ENCODE results near the gene POLE3. TPM values are rescaled to one million over a fixed set of nuclear protein-coding genes. Genes with fewer than 3 reads are reported as not detected.

The POLE3 gene
- total RNA-seq, 1 donor, result 30.8 TPM

DNA sequence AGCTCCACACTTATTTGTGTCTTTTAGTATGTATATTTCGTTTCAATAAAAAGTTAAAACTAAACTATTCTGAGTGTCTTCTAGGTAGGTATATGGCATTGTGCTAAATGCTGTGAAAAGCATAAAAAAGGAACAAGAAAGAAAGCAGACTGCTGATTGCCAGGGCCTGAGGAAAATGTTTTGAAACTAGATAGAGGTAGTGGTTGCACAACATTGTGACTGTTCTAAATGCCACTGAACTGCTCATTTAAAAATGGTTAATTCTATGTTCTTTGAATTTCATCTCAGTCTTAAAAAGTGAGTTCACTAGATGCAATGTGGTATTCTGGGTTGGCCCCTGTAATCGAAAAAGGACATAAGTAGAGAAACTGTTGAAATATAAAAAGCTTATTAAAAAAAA lies 6.8 kb downstream of the POLE3 start:
- Histone ChIP-seq H3K79me2 (ENCODE audit: insufficient read depth, low read length) (peaks cover 15% of the 10 kb centered on the region), H3K27me3 (ENCODE audit: insufficient read depth, low read length) (no peaks in the 10 kb centered on the region), H3K4me2 (ENCODE audit: insufficient read depth, low read length) (no peak overlapping the region), H3K9me3 (ENCODE audit: low read depth, low read length) (no peaks in the 10 kb centered on the region), H3K4me1 (ENCODE audit: insufficient read depth, low read length) (peaks cover 9% of the 10 kb centered on the region), H2AFZ (ENCODE audit: low read length) (no peak overlapping the region), H3K36me3 (ENCODE audit: insufficient read depth, low read length) (peaks cover 10% of the 10 kb centered on the region), H4K20me1 (ENCODE audit: insufficient read depth, low read length) (peaks cover 5% of the 10 kb centered on the region), H3K4me3 (ENCODE audit: insufficient read depth, low read length) (no peak overlapping the region), H3K27ac (ENCODE audit: low read depth, low read length) (no peak overlapping the region)
- no peak for DNase-seq (ENCODE audit: insufficient read length, low spot score, missing footprints)
- TF ChIP-seq, protein P1, sequence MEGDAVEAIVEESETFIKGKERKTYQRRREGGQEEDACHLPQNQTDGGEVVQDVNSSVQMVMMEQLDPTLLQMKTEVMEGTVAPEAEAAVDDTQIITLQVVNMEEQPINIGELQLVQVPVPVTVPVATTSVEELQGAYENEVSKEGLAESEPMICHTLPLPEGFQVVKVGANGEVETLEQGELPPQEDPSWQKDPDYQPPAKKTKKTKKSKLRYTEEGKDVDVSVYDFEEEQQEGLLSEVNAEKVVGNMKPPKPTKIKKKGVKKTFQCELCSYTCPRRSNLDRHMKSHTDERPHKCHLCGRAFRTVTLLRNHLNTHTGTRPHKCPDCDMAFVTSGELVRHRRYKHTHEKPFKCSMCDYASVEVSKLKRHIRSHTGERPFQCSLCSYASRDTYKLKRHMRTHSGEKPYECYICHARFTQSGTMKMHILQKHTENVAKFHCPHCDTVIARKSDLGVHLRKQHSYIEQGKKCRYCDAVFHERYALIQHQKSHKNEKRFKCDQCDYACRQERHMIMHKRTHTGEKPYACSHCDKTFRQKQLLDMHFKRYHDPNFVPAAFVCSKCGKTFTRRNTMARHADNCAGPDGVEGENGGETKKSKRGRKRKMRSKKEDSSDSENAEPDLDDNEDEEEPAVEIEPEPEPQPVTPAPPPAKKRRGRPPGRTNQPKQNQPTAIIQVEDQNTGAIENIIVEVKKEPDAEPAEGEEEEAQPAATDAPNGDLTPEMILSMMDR (IDR thresholded peaks at IDR 0.05; ENCODE audit: extremely low read depth, low read depth, low read length), result no peak

DNA sequence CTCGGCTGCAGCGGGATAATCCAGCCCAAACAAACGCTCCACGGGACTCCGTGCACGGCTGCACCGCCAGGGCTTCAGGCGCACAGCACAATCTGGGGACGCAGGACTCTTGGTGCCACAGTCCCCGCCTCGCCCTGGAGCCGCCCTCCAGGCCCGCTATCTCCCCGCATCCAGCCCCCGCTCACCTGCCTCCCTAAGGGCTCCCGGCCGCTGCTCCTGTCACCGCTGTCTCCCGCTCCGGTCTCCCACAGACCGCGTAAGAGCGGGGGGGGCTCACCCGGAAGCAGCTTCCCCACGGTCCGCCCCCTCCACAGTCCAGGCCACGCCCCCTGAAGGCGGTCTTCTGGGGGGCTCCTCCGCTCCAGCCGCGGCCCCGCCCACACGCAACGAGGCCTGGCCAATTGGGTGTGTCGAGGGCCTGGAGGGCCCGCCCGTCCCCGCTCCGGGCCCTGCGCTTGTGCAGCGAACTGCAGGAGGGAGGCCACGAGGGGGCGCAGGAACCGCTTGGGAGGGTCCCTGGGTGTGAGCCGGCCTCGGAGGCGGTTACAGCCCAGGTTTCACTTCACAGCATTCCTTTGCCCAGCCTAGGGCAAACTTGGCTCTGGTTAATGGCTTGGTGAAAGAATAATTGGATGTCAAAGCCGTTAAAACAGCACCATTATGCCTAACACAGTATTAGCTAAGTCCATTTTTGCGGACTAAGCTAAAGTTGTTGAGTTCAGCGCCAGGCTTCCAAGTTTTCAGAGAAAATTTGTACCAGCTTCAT lies 9.3 kb downstream of the POLE3 start, which contains the start of gene ALAD:
Gene ALAD, minus strand, starts transcription at position 258 of the 766 bp plus-strand sequence. CDS start 7,725 bp downstream, outside the sequence.
- Histone ChIP-seq H3K4me2 (ENCODE audit: insufficient read depth, low read length) (peak within 1 kb of the TSS; percentile 88), H3K4me3 (ENCODE audit: insufficient read depth, low read length) (peak within 1 kb of the TSS; percentile 97), H2AFZ (ENCODE audit: low read length) (peak within 1 kb of the TSS; percentile 97), H3K79me2 (ENCODE audit: insufficient read depth, low read length) (peaks cover 19% of the 10 kb centered on the region), H3K27me3 (ENCODE audit: insufficient read depth, low read length) (no peaks in the 10 kb centered on the region), H3K36me3 (ENCODE audit: insufficient read depth, low read length) (no peaks in the 10 kb centered on the region), H4K20me1 (ENCODE audit: insufficient read depth, low read length) (peaks cover 5% of the 10 kb centered on the region), H3K4me1 (ENCODE audit: insufficient read depth, low read length) (peaks cover 22% of the 10 kb centered on the region), H3K27ac (ENCODE audit: low read depth, low read length) (no peak within 1 kb of the TSS), H3K9me3 (ENCODE audit: low read depth, low read length) (no peaks in the 10 kb centered on the region)
- DNase-seq (ENCODE audit: insufficient read length, low spot score, missing footprints), result peak; percentile 99
- TF ChIP-seq, protein P1 (IDR thresholded peaks at IDR 0.05; ENCODE audit: extremely low read depth, low read depth, low read length), result peak; percentile 92

DNA sequence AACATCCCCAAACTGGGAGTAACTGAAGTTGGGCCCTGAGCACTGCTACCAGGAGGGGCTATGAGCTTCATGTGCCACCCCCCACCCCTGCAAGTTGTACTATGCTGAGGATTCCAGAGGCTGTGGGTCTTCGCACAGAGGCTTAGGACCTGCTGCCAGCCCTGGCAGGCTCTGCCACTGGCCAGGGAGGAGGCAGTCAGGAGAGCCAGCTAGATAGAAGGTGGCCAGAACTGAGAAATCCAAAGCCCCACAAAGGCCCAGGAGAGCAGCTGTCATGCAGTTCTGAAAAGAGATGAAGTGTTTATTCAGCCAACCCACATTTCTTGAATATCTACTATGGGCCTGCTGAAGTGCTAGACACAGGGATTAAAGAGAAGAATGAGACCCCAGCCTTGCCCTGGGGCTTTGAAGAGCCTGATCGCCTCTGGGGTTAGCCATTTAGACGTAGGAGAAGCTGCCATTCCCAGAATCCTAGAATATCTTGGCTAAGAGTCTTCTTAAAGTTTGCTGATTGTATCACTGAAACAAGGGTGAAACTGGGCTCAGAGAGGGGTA lies 10.8 kb downstream of the POLE3 start:
- H3K27ac ChIP-seq (ENCODE audit: low read depth, low read length), result no peak overlapping the region
- H2AFZ ChIP-seq (ENCODE audit: low read length), result no peak overlapping the region
- TF ChIP-seq, protein P1 (IDR thresholded peaks at IDR 0.05; ENCODE audit: extremely low read depth, low read depth, low read length), result no peak
- no peaks in the 10 kb centered on the region for H3K27me3 ChIP-seq (ENCODE audit: insufficient read depth, low read length)
- no peaks in the 10 kb centered on the region for H3K9me3 ChIP-seq (ENCODE audit: low read depth, low read length)
- no peak for DNase-seq (ENCODE audit: insufficient read length, low spot score, missing footprints)
- H3K79me2 ChIP-seq (ENCODE audit: insufficient read depth, low read length), result peaks cover 19% of the 10 kb centered on the region
- peak overlapping the region; percentile 85 for H3K4me2 ChIP-seq (ENCODE audit: insufficient read depth, low read length)
- H4K20me1 ChIP-seq (ENCODE audit: insufficient read depth, low read length), result peaks cover 5% of the 10 kb centered on the region
- no peaks in the 10 kb centered on the region for H3K36me3 ChIP-seq (ENCODE audit: insufficient read depth, low read length)
- H3K4me3 ChIP-seq (ENCODE audit: insufficient read depth, low read length), result no peak overlapping the region
- H3K4me1 ChIP-seq (ENCODE audit: insufficient read depth, low read length), result peaks cover 22% of the 10 kb centered on the region

DNA sequence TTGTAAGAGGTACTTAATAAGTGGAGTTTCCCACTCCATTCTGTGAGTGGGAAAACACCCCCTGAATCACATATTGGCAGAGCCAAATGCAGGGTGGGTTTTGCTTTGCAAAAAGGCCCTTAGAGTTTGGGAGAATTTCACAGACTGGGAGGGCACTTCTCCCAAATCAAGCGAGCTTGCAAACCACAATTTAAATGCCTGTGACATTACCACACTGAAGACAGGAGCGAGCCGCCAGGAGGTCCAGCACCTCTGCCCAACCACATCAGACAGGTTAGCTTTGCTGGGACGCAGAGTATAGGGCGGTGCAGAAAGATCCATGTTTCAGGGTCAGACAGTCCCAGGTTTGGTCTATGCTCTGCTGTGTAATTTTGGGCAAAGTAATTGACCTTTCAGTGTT lies 11.7 kb downstream of the POLE3 start:
- Histone ChIP-seq H3K27me3 (ENCODE audit: insufficient read depth, low read length) (no peaks in the 10 kb centered on the region), H3K4me1 (ENCODE audit: insufficient read depth, low read length) (peaks cover 22% of the 10 kb centered on the region), H4K20me1 (ENCODE audit: insufficient read depth, low read length) (peaks cover 5% of the 10 kb centered on the region), H3K9me3 (ENCODE audit: low read depth, low read length) (no peaks in the 10 kb centered on the region), H3K4me3 (ENCODE audit: insufficient read depth, low read length) (no peak overlapping the region), H3K4me2 (ENCODE audit: insufficient read depth, low read length) (peak overlapping the region; percentile 13), H3K27ac (ENCODE audit: low read depth, low read length) (no peak overlapping the region), H2AFZ (ENCODE audit: low read length) (no peak overlapping the region), H3K36me3 (ENCODE audit: insufficient read depth, low read length) (no peaks in the 10 kb centered on the region), H3K79me2 (ENCODE audit: insufficient read depth, low read length) (peaks cover 19% of the 10 kb centered on the region)
- TF ChIP-seq, protein P1 (IDR thresholded peaks at IDR 0.05; ENCODE audit: extremely low read depth, low read depth, low read length), result no peak
- DNase-seq (ENCODE audit: insufficient read length, low spot score, missing footprints), result no peak
